H54 (cell line): ENCODE measurements around the gene TRIM23.
"Not testable (repeated sequence)": the region's sequence is repeated elsewhere in the genome, so short reads cannot be mapped to it uniquely, and the experiment has no call there.

Experiments
- DNase-seq: peaks from one replicate; pipeline ENCODE4 v3.0.0; 2011; ENCODE audit warnings: low spot score, mixed read lengths; ENCODE audit not compliant: insufficient read length
- FAIRE-seq: peaks from 3 replicates; lab custom pipeline; 2011; peaks lifted over from hg19 to GRCh38; lab: Jason Lieb, UNC
- POLR2A ChIP-seq: IDR thresholded peaks from 2 replicates; pipeline ENCODE4 v1.6.1; 2011; ENCODE audit warnings: low read depth, mild to moderate bottlenecking, low read length

TRIM23 gene

GRCh38 chr5:65624025-65624570 is at the start of gene TRIM23:
TRIM23 (minus strand) TSS chr5:65624333; CDS start chr5:65624274, 59 bp downstream.
- DNase-seq (peak; percentile 80), FAIRE-seq (peak; percentile 78)
- TF ChIP-seq POLR2A: peak; percentile 74; the same call in 1 of the 2 replicates

- FAIRE-seq (peak; percentile 61), DNase-seq (no peak)
- no peak for TF ChIP-seq POLR2A
Observed at GRCh38 chr5:65672796-65673195, 48.7 kb upstream of the TRIM23 start.

GRCh38 chr5:65668696-65669095 is 44.6 kb upstream of the TRIM23 start:
- DNase-seq (no peak), FAIRE-seq (no peak)
- TF ChIP-seq POLR2A: no peak

GRCh38 chr5:65663804-65664521 is 39.8 kb upstream of the TRIM23 start:
- DNase-seq: peak; percentile 5
- TF ChIP-seq POLR2A: no peak
- FAIRE-seq: peak; percentile 97

GRCh38 chr5:65654713-65655112 is 30.6 kb upstream of the TRIM23 start:
- no peak for DNase-seq
- FAIRE-seq: no peak
- no peak for TF ChIP-seq POLR2A

- FAIRE-seq (no peak), DNase-seq (no peak)
- TF ChIP-seq POLR2A: no peak
Observed at GRCh38 chr5:65651144-65651543, 27.0 kb upstream of the TRIM23 start.

- FAIRE-seq (no peak), DNase-seq (no peak)
- TF ChIP-seq POLR2A: no peak
Observed at GRCh38 chr5:65647941-65648340, 23.8 kb upstream of the TRIM23 start.

- no peak for FAIRE-seq
Observed at GRCh38 chr5:65646938-65647337, 22.8 kb upstream of the TRIM23 start.

GRCh38 chr5:65640240-65640639 is 16.1 kb upstream of the TRIM23 start:
- FAIRE-seq (no peak), DNase-seq (no peak)
- no peak for TF ChIP-seq POLR2A

More at GRCh38 chr5:65646938-65647337, 22.8 kb upstream of the TRIM23 start:
- no peak for DNase-seq
- no peak for TF ChIP-seq POLR2A

- no peak for TF ChIP-seq POLR2A
- FAIRE-seq: peak; percentile 84
- no peak for DNase-seq
Observed at GRCh38 chr5:65630981-65631380, 6.8 kb upstream of the TRIM23 start.

GRCh38 chr5:65625743-65626142 is 1.6 kb upstream of the TRIM23 start:
- FAIRE-seq (no peak), DNase-seq (no peak)
- no peak for TF ChIP-seq POLR2A

- FAIRE-seq: peak; percentile 72
- TF ChIP-seq POLR2A: 0 out of 2 replicates have a peak, but pooled peaks have one; percentile 24
- peak; percentile 30 for DNase-seq
Observed at GRCh38 chr5:65624571-65625555, 730 bp upstream of the TRIM23 start, which contains the start of the genes SHLD3 and TRAPPC13. SHLD3 (plus strand) TSS chr5:65625027; CDS start chr5:65629588, 4,561 bp downstream. TRAPPC13 (plus strand) TSS chr5:65625027; CDS start chr5:65625061, 34 bp downstream.

- no peak for FAIRE-seq
- no peak for TF ChIP-seq POLR2A
- no peak for DNase-seq
Observed at GRCh38 chr5:65623482-65623881, 651 bp downstream of the TRIM23 start.

GRCh38 chr5:65621961-65622360 is 2.2 kb downstream of the TRIM23 start:
- DNase-seq, FAIRE-seq: not testable (repeated sequence)
